ENCODE results near the gene CLMP.
"Not testable (repeated sequence)": the region's sequence is repeated elsewhere in the genome, so short reads cannot be mapped to it uniquely, and the experiment has no call there.

CLMP gene

GRCh38 chr11:123217897-123218296, 22.8 kb upstream of the CLMP start:
- DNase-seq: no peak

GRCh38 chr11:123216249-123216648, 21.2 kb upstream of the CLMP start:
- DNase-seq: no peak

DNA sequence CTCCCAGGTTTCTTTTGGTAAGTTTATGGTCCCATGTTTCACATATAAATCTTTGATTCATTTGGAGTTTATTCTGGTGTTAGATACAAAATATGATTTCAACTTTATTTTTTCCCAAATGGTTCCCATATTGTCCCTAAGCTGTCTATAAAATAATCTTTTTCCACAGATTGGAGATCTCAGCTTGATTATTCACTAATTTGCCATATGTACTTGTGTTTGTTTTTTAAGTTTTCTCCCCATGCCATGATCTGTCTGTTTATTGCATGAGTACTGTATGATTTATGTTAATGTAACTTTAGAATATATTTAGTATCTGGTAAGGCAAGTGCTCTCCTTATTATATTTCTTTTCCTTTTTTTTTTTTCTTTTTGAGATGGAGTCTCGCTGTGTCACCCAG, 19.9 kb upstream of the CLMP start:
- DNase-seq: no peak

- no peak for DNase-seq
These were observed 19.3 kb upstream of the CLMP start for GRCh38 chr11:123214396-123214795.

- DNase-seq: no peak
These were observed 18.3 kb upstream of the CLMP start for GRCh38 chr11:123213307-123213771.

DNA sequence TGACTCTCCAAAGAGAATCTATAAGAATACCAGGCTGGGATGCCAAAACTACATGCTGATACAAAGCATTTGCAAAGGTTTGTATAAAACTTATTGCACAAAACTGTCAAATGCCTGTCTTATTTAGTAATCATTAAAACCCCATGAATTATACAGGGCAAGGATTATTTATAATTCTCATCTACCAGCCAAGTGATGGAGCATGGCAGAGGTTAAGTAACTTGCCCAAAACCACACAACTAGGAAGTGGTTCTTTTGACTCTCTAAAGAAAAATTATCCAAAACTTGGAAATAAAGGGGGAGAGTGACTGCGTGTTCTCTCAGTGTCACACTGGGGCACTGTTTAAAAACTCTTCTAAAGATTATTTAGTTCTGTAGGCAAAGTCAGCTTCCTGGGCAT, 17.4 kb upstream of the CLMP start:
- DNase-seq: no peak

- no peak for DNase-seq
These were observed 16.9 kb upstream of the CLMP start for GRCh38 chr11:123211981-123212380.

- DNase-seq: no peak
These were observed 16.3 kb upstream of the CLMP start for GRCh38 chr11:123211149-123211852.

DNA sequence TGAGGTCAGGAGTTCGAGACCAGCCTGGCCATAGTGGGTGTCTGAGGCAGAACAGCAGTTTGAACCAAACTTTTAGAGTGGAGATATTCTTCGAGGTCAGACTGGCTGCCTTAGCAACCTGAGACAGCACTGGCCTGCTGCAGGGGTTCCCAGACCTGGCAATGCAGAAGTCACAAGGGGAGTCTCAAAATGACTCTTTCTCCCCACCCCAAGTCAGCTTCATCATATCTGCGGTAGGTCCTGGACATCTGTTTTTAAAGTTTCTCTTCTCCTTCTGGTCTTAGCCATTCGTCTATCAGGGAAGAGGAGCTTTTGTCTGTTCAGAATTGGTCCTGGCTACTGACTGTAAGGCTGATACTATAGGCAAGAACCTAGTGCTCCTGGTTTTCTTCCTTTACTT, 14.5 kb upstream of the CLMP start:
- DNase-seq: no peak

DNA sequence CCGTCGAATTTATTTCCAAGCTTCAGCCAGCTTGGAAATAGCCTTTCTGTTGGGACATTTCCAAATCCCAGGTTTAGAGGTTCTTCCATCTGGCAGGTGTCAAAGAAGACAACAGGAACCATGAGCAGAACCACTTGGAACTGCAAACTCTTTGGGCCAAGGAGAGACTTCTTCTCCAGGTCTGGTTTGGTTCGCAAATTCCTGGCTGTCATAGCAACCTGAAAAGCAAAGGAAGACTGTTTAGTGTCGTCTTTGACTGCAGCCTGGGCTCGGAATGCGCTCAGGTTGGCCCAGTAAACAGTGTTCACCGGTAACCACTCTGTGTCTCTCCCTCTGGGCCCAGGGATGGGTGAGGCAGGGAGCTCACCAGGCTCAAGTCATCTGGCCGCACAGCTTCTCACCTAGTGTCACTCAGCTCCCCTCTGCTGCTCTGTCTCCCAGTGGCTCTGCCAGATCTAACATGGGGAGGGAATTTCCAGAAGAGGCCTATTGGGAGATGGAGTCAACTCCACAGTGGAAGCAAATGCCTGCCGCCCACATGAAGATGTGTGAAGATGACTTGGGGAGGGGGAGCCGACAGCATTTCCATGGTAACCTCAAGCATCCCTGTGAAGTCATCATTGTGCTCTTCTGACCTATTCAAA, 11.9 kb upstream of the CLMP start:
- no peak for DNase-seq

- not testable (repeated sequence) for DNase-seq
These were observed 11.0 kb upstream of the CLMP start for GRCh38 chr11:123206055-123206454.

DNA sequence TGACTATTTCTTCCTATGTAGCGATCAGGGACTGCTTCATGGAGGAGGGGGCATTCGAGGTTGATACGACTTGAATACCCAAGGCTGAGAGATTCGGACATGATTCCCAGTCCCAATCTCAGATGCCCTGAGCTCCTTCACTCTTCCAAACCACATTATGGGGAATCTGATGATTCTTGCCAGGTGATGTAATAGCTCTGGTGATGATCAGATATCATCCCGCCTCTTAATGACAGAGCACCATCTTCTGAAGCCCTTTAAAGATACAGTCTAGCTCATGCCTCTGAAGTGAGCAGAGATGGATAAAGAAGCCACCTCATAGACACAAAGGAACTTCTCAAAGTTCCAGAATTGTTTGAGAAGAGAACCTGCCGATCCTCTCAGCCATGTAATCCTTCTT, 8.9 kb upstream of the CLMP start:
- DNase-seq: no peak

DNA sequence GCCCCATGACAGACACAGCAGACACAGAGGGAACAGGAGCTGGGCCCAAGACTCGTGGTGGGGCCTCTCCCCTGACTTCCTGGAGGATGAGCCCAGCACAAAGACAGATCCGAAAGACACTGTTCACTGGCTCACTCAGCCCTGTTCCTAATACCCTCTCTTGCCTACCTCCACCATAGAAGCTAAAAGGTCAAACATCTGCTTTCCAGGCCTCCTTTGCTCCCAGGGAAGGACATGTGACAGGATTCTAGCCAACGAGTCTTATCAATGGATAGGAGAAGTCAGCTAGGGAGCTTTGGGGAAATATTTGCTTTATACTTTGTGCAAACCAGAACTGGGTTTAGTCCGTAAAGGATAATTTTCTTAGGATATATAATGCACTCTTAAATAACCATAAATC, 8.4 kb upstream of the CLMP start:
- no peak for DNase-seq

DNA sequence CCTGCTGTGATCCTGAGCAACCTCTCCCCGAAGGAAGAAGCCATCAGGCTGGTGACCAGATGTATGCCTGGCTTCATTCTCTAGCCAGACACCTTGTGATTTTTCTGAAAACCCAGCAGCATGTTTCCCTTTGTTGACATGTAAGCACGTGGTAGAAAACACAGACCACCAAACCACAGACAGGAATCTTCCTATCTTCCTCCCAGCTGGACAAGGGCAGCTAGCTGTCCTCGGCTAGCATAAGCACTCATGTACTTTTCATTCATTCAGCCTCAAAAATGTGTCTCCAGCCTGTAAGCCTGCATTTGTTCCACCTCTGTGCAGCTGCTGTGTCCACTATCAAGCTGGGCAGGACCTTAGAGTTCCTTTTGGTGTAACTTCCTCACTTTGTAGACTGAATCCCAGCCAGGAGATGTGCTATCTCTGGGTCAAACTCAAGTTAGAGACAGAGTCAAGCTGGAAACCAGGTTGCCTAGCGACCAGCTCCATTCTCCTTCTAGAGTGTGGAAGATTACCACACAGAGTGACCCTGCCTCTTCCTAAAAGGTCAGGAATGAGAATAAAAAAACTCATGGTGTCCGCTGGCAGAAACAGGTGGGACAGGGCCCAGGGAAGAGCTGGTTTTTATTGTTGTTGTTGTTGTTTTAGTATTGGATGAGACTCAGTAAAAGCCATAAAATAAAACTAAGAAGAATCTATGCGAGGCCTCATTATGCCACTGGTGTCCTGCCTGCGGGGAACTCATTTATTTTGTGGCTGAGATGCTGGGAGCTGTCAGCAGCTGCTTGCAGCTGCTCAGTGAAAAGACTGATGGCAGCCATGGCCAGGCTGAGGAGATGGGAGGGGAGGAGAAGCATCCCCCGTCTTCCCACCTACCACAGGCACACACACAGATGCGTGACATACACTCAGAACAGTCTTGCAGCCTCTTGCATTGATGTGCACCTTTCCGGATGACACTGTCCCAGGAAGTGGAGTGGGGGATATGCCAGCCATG, 7.4 kb upstream of the CLMP start:
- DNase-seq: no peak

DNA sequence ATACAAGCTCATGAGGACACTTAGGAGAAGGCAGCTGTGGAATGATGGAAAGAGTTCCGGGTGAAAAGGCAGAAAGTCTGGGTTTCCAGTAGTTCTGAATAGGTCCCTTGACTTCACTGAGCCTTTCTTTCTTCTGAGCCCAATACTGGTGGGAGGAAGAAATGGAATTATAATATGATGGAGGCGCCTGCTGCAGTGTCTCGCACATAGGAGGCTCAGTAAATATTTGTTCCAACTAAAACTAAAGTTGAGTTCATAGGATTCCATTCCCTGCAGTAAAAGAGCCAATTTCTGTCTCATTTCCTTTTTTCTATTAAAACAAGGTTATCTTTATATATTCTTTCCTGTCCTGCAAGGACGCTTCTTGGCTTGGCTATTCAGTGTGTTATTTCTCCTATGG, 5.2 kb upstream of the CLMP start:
- no peak for DNase-seq

DNA sequence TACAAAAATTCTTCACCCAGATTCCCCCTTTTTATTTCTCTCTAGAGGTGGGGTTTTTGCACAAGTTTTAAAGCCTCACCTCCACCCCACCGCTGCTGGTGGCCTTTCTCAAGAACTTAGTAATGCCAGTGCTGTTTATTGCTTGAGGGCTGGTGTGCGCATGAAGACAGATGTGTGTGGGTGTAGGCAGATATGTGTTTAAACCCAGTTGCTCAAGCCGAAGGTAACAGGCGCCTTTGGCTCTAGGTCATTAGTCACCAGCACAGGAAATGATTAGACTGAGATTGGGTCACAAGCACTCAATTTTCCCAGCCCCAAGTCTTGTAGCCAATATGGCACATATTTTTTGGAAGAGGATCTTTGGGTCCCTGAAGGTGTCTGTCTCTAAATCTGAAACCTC, 2.7 kb upstream of the CLMP start:
- no peak for DNase-seq

GRCh38 chr11:123196060-123196714, 1.1 kb upstream of the CLMP start:
- DNase-seq: no peak

DNA sequence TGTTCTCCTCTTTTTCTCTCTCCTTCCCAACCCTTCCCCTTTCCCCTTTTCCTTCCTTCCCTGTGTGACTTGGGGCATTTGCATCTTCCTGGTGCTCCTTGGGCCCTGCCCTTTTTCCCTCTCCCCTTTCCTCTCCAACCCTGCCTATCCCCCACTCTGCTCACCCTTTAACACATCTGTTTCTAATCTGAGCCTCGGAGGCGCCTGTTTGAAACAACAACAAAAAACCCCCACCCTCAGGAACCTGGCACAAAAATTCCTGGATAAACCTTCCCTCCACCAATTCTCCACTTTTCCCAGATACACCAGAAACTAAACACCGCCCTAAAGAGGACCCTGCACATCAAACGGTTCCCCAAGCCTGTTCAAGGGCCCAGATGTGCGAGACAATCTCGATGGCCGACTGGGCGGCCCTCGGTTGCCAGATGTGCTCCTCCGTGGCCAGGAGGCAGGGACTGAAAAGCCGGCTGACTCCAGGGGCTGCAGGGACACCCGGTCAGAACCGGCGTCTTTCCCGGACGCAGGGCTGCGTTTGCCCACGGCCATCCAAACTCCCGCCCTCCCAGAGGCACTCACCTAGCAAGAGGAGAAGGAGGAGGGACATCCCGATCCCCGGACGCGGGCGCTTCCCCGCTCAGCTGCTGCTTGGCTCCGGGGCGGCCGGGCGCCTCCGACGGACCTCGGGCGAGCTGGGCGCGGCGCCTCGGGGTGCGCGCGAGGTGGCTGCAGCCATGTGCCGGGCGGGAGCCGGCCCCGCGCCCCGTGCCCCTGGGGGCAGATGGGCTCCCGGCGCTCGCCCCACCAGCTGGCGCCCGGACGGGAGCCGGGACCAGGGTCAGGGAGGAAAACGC, 486 bp downstream of the CLMP start:
- no peak for DNase-seq

DNA sequence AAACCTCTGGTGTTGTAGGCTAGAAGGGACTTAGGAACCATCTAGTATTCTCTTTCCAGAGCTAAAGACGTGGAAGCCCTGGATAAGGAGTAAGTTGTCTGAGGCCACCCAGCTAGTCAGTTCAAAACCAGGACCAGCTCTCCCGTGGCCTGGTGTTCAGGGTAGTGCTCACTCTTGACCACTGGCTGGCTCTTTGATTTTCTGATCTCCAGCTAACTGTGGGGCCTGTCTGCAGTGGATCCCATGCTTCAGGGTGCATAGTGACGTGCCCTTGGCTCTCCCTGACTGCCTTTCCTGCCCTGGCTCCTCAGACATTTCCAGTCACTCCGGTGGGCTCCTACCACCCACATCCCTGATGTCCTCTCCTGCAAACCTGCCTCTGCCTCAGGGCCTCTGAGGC, 1.3 kb downstream of the CLMP start:
- DNase-seq: no peak

GRCh38 chr11:123191939-123192338, 3.1 kb downstream of the CLMP start:
- no peak for DNase-seq

DNA sequence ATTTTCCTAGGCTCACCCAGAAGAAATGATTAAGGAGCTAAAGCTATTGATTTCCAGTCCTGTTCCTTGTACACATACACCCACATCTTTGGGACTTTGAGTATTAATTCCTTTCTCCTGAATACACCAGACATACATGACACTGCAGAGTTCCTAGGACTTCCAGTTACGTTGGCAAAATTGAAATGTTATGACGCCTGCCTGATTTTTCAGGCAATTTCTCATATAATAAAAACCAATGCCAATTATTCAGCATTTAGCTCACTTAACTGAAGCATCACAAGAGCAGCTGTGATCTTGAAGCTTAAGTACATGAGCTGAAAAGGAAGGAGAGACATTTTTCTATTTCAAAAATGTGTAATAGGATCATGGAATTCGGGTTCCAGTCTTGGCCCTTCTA, 4.5 kb downstream of the CLMP start:
- DNase-seq: no peak
